A673 (cell line): ENCODE measurements around the gene TRMT10B. TPM values are rescaled to one million over a fixed set of nuclear protein-coding genes. Genes with fewer than 3 reads are reported as not detected.

Experiments
- BruUV-seq: library from RNA; stranded (reverse); fragments of 400-500 nt; replicated peaks from 2 replicates; lab custom pipeline; 2021; lab: Mats Ljungman, UMichigan
- CTCF ChIA-PET: fragments of 300-600 bp; sonication (Branson Sonifier 250); formaldehyde crosslinking; loops from one replicate; lab custom pipeline; 2022; ENCODE audit warnings: antibody characterized with exemption; lab: Charles Lee
- POLR2A ChIA-PET: fragments of 300-600 bp; sonication (Branson Sonifier 250); formaldehyde crosslinking; loops from one replicate; lab custom pipeline; 2022; ENCODE audit warnings: antibody characterized with exemption; ENCODE audit not compliant: low non-redundant PET; lab: Charles Lee
- DNase-seq: peaks from one replicate; pipeline ENCODE4 v3.0.0-alpha.2; 2015; ENCODE audit warnings: low spot score
- H3K27ac ChIP-seq: fragments of 200-600 bp; sonication (generic); 2 replicates; pipeline ENCODE4 v1.5.1; 2016; ENCODE audit warnings: mixed run types, low read depth, mild to moderate bottlenecking, mixed read lengths, antibody characterized with exemption, low read length; ENCODE audit not compliant: poor library complexity, severe bottlenecking
- H3K27me3 ChIP-seq: fragments of 200-600 bp; sonication (generic); replicated peaks from 2 replicates; pipeline ENCODE4 v1.6.1; 2017; ENCODE audit warnings: mixed run types, low read depth, mild to moderate bottlenecking, mixed read lengths, antibody characterized with exemption, low read length; ENCODE audit not compliant: insufficient read depth, poor library complexity
- H3K36me3 ChIP-seq: fragments of 200-600 bp; sonication (generic); 2 replicates; pipeline ENCODE4 v1.6.1; 2016; ENCODE audit warnings: mixed run types, mild to moderate bottlenecking, mixed read lengths, antibody characterized with exemption, low read length; ENCODE audit not compliant: insufficient read depth, poor library complexity, severe bottlenecking
- H3K4me1 ChIP-seq: fragments of 200-600 bp; sonication (generic); 2 replicates; pipeline ENCODE4 v1.6.1; 2017; ENCODE audit warnings: mixed run types, mild to moderate bottlenecking, mixed read lengths, antibody characterized with exemption, low read length; ENCODE audit not compliant: insufficient read depth, poor library complexity, severe bottlenecking
- H3K4me3 ChIP-seq: fragments of 200-600 bp; sonication (generic); 2 replicates; pipeline ENCODE4 v1.5.1; 2016; ENCODE audit warnings: low read depth, mixed run types, mild to moderate bottlenecking, mixed read lengths, low read length; ENCODE audit not compliant: poor library complexity, severe bottlenecking
- H3K9me3 ChIP-seq: fragments of 200-600 bp; sonication (generic); 2 replicates; pipeline ENCODE4 v1.6.1; 2016; ENCODE audit warnings: mixed run types, low read depth, mild to moderate bottlenecking, mixed read lengths, antibody characterized with exemption, low read length; ENCODE audit not compliant: poor library complexity, severe bottlenecking
- EZH2 ChIP-seq: fragments of 200-600 bp; sonication (generic); IDR thresholded peaks from 2 replicates; pipeline ENCODE4 v1.6.1; 2017; ENCODE audit warnings: borderline replicate concordance, low read depth, mild to moderate bottlenecking, mixed read lengths, antibody characterized with exemption, low read length; ENCODE audit not compliant: poor library complexity, severe bottlenecking
- intact Hi-C: fragments of 100-400 bp; cut with micrococcal nuclease; formaldehyde crosslinking; loops from one replicate; pipeline ENCODE4 v1.10.0; 2022; ENCODE audit not compliant: unreplicated experiment
- total RNA-seq: library from RNA; stranded (reverse); gene quantifications from 2 replicates; pipeline ENCODE4 v1.2.3, GENCODE V29; 2021
- TF ChIP-seq, protein P1 (sequence below): fragments of 300-800, 200-600 bp; sonication (generic); conservative IDR thresholded peaks from 2 replicates; pipeline ENCODE4 v1.5.1; 2017; ENCODE audit warnings: low read depth, mild to moderate bottlenecking, antibody characterized with exemption, low read length, moderate library complexity, mixed read lengths

The TRMT10B gene
- total RNA-seq, 1 experiment from 2014 or later, result 7.8 TPM

DNA sequence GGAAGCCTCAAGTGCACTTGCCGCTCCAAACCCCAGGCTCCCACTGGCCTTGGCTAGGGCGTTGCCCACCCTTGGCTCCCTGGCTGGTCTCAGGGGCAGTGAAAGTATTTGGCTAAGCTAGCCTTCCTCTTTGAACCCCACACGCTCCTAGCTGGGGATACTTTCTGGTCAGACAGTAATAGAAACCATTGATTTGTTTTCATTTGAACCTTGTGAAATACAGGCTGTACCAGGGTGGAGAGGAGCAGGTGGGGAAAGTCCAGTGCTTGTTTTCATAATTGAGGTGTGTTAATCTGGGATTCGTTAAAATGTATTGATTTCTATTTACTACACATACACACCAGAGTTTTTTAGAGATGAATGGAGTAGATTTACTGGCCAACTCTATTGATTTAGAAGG, 45.9 kb upstream of the TRMT10B start:
- no TSS peak for BruUV-seq
- POLR2A ChIA-PET, result no interaction called here

DNA sequence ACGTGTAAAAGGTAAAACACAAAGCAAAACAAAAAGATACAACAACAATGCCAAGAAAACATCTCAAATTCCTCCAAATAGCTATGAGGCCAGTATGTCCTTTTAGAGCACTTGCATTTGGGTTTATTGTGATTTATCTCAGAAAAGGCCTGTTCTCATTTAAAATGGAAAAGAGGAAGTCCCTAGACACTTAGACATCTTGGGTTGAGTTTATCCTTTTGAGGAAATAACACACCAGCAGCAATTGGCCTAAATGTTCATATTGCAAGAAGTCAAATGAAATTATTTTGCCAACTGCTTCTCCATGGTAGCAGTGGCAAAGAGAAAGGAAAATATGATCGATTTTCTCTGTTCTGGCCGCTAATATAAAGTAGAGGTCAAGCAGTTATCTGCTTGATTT, 43.6 kb upstream of the TRMT10B start:
- H3K36me3 ChIP-seq, result no peaks in the 10 kb centered on the region
- no peaks in the 10 kb centered on the region for H3K4me1 ChIP-seq
- intact Hi-C loops, result no loop called here
- no peak for TF ChIP-seq EZH2
- TF ChIP-seq, protein P1, sequence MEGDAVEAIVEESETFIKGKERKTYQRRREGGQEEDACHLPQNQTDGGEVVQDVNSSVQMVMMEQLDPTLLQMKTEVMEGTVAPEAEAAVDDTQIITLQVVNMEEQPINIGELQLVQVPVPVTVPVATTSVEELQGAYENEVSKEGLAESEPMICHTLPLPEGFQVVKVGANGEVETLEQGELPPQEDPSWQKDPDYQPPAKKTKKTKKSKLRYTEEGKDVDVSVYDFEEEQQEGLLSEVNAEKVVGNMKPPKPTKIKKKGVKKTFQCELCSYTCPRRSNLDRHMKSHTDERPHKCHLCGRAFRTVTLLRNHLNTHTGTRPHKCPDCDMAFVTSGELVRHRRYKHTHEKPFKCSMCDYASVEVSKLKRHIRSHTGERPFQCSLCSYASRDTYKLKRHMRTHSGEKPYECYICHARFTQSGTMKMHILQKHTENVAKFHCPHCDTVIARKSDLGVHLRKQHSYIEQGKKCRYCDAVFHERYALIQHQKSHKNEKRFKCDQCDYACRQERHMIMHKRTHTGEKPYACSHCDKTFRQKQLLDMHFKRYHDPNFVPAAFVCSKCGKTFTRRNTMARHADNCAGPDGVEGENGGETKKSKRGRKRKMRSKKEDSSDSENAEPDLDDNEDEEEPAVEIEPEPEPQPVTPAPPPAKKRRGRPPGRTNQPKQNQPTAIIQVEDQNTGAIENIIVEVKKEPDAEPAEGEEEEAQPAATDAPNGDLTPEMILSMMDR, result no peak
- POLR2A ChIA-PET, result no interaction called here
- no peak overlapping the region for H3K27ac ChIP-seq
- no peak for DNase-seq
- H3K27me3 ChIP-seq, result peaks cover 29% of the 10 kb centered on the region
- H3K9me3 ChIP-seq, result no peaks in the 10 kb centered on the region
- CTCF ChIA-PET, result no interaction called here
- H3K4me3 ChIP-seq, result no peak overlapping the region
- no TSS peak for BruUV-seq

More for the DNA sequence above, 45.9 kb upstream of the TRMT10B start:
- intact Hi-C loops, result no loop called here
- Histone ChIP-seq H3K27ac (no peak overlapping the region), H3K9me3 (no peaks in the 10 kb centered on the region), H3K4me3 (no peak overlapping the region), H3K4me1 (no peaks in the 10 kb centered on the region), H3K36me3 (no peaks in the 10 kb centered on the region), H3K27me3 (peaks cover 29% of the 10 kb centered on the region)
- TF ChIP-seq, protein P1, result no peak
- TF ChIP-seq EZH2, result no peak
- CTCF ChIA-PET, result no interaction called here
- no peak for DNase-seq

DNA sequence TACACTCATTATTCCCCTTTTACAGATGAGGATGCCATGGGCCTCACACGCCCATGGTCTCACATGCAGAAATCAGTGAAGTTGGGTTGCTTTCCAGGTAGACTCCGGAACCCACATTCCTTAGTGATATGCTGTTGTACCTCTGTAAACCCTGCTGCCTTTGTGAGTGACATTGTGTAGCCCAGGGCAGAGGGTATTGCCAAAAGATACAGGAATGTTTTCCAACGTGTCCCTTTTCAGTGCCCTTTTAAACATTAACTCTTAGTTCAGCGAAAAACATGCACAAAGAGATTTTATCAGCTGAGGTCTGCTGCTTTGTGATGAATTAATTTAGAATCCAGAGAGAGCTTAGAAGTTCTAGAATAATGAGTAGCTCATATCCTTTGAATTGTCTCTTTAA, 38.3 kb upstream of the TRMT10B start:
- intact Hi-C loops, result no loop called here
- ChIA-PET CTCF (no interaction called here), POLR2A (no interaction called here)
- no peak overlapping the region for H3K27ac ChIP-seq
- H3K4me3 ChIP-seq, result no peak overlapping the region
- no peaks in the 10 kb centered on the region for H3K9me3 ChIP-seq
- no peaks in the 10 kb centered on the region for H3K4me1 ChIP-seq
- no peak for DNase-seq
- no peaks in the 10 kb centered on the region for H3K27me3 ChIP-seq
- no peak for TF ChIP-seq EZH2
- TF ChIP-seq, protein P1, result no peak
- BruUV-seq, result no TSS peak
- H3K36me3 ChIP-seq, result no peaks in the 10 kb centered on the region
